HG03571 (cell line): ENCODE data around the gene AUH.

Source experiments
- ATAC-seq: cut with Tn5 transposase; IDR thresholded peaks from one replicate; pipeline ENCODE4 v1.9.1; 2021; ENCODE audit not compliant: unreplicated experiment

The AUH gene

DNA sequence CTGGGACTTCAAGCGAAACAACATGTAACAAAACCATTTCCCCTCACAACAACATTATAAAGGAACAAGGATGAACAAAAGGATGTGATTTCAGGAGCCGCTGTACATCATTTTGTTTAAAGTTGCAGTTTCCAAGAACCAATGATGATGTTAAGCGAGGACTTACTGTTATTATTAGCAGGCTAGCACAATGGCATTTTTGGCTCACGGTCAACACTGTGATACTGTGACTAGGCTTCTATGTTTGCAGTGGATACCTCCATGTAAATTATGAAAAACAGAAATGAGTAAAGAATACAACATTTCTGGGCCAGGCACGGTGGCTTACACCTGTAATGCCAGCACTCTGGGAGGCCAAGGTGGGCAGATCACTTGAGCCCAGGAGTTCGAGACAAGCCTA lies 113.0 kb downstream of the AUH start:
- ATAC-seq: no peak

DNA sequence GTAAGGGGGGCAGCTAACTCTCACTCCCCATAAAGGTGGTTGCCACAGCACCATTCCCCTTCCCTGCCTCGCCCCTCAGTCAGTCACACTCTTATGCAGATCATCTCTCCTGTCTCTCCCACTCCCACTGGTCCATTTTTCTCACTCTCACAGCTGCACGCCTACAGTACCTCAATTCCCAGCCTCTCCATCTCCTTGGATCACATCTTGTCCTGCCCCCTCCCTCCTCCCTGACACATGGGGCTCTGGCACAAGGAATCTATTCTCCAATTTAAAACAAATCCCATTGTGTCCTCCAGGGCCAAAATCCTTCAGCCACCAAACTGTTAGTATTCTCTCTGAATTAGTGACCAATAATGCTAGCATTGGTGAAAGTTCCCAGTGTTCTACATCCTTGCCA lies 114.4 kb downstream of the AUH start:
- ATAC-seq: no peak

DNA sequence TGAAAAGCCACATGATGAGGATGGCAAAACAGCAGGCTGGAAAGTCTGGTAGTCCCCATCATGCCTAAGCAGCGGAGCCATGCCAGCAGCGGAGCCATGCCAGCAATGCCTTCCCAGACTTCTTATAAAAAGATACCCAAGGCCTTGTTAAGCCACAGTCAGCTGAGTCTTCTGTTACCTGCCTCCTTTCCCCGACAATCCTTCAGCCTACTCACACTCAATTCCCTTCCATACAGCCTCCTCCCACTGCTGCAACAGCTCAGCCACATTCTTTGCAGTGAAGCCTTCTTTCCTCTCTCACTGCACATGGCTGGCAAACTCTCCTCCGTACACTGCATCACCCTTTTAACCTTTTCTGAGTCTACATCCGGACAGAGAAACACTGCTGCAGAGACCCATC lies 114.9 kb downstream of the AUH start:
- no peak for ATAC-seq

DNA sequence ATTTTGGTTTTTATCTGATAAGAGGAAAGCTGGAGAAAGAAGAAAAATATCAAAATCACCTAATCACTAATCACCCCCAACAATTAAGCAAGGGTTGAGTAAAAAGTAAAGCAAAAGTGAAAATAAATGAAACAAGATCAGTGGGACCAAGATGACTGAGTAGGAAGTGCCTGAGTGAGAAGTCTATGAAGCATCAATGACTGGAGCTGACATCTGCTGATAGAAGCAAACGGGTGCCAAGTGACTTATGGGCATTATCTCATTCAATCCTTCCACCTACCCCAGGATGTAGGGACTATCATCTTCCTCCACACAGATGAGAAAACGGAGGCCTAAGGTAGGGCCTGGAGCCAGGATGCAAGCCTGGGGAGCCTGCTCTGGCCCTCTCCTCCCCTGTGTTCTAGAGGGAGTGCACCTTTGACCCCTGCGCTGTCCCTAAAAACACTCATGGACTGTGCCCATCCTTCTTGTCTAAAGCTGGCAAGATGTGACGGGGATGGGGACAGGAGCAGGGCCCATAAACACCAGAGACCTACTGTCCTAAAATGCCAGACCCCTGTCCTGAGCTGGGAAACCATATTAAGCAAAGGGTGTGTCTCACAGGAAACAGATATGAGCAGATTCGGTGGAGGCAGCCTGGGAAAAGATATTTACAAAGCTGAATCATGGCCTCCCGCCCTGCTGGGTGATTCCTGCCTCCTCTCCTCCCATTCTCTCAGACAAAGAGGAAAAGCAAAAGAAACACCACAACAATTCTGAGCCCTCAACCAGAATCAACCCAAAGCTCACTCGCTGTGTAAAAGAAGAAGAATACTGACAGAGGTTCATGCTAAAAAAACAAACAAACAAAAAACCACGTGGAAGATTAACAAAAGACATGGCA lies 116.0 kb downstream of the AUH start:
- ATAC-seq: no peak

DNA sequence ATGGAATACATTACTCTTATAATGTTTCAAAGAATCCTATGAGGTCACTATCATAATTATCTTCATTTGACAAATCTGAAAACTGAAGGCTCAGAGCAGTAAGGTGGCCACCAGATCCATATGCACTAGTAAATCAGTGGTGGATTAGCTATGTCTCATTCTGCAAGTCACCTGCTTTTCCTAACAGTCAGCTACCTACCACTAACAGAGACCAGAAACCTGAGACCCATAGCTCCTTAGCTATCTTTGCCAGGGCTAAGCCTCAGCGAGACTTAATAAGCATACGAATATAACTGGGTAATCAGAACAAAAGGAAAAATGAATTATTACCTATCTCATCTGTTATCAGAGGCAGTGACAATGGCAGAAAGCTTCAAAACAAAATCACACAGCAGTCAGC lies 118.7 kb downstream of the AUH start:
- no peak for ATAC-seq

DNA sequence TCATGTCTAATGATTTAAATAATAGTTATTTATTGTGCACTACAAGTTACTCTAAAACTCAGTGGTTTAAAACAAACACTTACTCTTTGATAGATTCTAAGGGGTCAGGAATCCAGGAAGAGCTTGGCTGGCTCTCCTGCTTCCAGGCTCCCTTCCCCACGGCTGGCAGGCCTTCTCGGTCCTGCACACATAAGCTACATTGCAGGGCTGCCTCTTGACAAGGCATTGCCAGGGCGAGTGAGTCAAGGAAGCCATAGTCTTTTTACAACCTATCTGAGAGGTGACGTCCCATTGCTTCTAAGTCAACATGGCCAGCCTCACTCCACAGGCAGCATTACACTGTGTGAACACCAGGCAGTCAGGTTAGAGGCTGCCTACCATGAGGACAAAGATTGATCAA lies 119.8 kb downstream of the AUH start:
- ATAC-seq: no peak

DNA sequence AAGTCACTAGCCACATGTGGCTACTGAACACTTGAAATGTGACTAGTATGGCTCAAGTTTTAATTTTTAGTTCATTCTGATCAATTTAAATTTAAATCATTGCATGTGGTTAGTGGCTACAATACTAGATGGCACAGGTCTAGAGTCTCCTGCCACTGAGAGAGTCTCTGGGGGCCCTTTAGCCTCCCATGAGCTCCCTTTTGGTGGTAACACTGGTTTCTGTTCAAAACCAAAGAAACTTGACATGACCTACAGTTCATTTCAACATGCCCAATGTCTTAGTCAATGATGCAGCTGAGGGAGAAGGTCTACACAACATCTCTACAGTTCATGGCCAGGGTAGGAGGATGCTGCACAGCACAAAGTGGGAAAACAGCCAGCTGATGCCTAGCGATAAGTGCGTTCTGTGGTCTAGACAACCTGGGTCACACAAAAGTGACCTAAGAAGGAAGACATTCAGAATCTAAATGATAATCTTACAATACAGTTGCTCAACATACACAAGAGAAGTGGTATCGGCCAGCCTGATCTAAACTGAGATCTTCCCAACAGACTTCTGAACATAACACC lies 121.0 kb downstream of the AUH start:
- no peak for ATAC-seq

DNA sequence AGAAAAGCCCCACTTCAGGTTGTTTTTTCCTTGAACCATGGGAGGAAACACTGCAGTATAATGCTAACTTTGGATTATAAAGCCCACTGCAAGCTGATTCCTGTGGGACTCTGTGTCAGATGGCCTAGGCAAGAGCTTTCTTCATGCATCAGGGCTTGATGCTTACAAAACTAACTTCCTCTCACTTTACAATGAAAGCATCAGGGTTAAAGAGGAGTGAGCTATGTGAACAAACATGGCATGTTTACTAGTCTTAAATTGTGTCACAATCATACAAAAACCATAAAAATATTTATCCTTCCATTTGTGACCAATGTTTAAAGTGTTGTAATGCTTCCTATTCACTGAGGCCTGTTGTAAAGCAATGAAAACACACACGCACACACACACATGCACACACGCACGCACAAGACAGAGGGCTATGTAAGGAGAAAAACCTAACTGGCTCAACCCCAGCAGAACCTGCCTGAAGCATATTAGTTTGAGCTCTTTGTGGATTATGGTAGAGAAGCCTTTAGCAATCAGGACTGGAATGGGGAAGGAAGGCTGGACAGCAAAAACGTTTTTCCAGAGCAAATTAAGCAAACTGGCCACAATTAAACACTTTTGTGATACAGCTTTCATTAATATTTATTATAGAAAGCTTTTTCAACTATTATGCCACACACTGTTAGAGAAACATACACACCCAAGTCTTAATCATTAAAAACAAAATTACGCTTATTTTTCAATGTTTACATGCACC lies 122.2 kb downstream of the AUH start:
- ATAC-seq: no peak

DNA sequence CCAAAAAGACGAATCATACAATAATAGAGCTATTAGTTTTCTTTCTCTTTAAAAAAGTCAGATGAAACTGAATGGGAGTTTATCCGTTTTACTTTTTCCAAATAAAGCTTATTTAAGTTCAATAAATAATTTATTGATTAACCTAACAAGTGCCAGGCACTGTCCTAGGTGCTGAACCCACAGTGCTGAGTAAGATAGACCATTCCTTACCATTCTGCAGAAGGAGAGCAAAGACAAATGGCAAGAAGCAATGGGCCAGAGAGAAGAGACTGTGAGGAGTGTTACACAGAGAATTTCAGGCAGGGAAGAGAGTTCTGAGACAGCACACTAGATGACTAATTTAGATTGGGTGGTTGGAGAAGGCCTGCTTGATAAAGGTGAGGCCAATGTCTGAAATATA lies 127.2 kb downstream of the AUH start:
- ATAC-seq: no peak

DNA sequence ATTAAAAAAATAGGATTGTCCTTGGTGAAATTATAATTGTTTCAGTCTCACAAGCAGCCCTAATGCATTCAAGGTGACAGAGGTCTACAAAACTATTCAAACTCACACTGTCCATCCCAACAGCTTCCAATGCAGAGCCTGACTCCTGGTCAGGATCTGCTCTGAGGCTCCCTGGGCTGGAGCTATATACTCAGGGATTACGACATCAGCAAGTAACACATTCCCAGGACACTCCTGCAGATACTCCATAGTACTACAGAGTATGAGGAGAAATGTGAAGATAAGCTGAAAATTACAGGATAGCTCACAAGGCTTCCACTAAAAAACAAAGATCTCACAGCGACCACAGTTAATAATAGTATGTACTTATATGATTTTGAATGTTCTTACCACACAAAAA lies 130.1 kb downstream of the AUH start:
- no peak for ATAC-seq

DNA sequence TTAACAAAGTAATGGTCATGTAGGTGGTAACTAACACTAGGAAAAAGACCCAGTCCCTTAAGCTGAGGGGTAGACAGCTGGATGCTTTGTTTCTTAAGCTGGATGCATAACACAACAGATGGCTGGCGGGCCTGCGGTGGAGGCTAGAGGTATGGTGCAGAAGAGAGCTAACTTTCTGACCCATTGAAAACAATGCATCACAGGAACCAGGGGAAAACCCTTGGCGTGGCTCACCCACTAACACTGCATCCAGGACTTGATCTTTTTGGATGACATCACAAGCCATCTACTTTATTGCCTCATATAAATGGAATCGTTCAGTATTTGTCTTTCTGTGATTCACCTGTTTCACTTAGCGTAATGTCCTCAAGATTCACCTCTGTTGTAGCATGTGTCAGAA lies 138.7 kb downstream of the AUH start:
- ATAC-seq: no peak

DNA sequence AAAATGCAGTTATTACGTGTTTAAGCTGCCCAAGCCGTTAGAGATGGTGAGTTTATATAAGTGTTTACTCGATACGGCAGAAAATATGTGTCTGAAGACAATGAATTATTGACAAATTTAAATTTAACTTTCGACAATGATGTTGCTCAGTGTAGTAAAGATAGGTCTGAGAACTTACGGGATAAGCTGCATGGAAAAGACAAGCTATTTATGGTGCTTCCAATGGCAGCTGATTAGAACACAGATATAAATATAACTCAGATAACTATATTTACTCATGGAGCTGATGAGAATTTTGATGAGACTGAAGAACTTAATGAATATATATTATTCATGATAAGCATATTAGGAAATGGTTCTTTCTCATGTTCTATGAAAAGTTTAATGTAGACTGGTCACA lies 139.3 kb downstream of the AUH start:
- no peak for ATAC-seq

DNA sequence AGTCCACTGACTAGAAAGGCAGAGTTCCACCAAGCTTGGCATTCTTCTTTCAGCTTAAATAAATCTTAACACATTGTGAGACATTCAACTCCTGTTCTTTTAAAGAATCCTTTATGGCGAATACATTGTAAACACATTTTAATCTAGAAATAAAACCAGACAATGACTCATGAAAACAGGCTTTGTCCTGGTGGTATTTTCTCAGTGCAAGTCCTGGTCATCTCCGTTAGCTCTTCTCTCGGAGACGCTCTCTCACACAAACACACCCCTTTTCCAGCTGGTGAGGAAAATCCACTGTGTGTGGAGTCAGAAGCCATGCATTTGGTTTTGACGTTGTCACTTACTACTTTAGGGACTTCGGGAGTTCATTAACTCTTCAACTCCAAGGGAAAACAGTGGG lies 140.4 kb downstream of the AUH start:
- no peak for ATAC-seq

DNA sequence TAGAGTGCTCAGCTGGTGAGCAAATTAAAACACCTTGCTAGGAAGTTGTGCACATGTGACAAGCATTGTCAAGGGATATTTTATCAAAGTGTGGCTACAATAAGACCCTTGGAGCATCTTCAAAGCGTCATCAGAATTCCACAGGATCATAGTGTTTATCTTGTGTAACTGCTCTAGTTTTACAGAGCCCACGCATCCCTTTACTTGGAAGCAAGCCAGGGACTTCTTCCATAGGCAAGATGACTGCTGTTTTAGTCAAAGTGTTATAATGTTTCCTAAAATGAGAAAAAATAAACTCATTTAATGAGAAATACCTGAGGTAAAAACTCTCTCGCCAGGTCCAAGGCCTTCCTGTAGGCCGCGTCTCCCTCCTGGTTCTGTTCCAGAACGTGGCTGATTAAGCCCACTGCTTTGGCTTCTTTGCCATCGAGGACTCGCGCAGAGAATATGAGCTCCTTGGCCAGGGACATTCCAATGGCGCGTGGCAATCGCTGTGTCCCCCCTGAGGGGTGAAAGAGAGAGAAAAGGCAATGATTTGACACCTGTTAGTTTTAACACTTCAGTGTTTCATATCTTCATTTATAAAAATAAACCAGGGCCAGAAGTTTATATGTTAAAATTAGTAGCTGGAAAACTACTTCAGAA lies 141.1 kb downstream of the AUH start:
- ATAC-seq: no peak

DNA sequence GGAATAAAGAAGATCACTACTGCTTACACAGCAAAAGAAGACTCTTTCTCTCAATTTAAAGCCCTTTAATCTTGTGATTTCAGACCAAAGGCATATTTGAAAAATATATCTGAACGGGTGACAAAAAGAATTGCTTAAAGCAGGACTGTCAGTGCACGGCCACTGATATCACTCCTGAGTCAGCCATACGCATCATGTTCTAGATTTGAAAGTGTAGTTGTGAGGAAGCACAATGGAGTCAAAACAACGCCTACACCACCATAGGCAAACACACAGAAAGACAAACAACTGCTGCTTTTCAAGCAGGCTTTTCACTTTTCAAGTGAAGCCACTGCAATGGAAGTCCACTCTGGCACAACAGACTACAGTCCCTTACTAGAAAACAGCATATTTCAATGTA lies 141.7 kb downstream of the AUH start:
- no peak for ATAC-seq

DNA sequence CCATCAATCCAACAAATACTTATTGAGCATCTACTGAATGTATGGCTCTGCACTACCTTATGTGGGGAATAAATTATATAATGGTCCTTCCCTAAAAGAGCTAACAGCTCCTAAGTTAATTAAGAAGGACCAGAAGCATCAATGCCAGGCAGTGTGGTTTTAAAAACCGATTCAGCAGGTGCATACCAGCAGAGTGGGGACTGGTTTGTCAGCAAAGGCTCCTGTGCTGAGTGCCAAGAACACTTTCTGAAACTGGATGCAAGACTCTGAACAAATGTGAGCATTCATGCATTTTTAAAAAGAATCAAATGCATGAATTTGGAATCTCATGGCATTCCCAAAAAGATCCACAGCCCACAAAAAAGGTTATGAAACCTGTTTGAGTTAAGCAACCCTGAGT lies 142.2 kb downstream of the AUH start:
- no peak for ATAC-seq

DNA sequence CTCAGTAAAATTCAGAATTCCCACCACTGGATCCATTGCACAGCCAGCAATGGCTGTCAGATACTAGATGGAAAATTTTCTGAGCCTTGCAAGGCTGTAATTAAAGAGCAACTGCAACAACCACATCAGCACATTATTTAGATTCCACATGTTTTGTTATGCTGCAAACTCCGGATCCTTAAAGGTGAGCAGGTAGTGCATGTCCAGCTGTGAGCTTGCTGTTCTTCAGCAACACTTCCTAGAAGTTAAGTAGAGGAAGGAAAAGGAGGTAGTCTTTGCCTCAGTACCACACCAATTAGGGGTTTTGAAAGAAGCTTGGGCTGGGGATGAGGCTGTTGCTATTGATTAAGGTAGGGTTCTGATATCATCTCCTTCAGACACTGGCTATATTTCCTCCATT lies 144.3 kb downstream of the AUH start:
- ATAC-seq: no peak

DNA sequence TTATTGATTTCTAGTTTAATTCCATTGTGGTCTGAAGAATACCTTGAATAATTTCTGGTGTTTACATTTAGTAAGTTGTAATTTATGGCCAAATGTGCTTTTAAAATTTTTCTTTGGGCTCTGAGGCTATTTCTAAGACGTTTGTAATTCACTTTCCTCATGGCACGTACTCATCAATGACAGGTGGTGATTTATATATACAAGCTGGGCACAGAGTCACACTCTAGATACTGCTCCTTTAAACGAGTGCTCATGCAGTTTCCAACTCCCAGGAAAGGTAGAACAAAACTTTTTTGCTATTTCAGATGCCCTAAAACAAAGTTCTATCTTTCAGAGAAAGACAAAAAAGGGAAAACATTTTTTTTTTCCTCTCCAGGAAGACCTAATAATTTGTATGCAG lies 146.9 kb downstream of the AUH start:
- ATAC-seq: no peak

DNA sequence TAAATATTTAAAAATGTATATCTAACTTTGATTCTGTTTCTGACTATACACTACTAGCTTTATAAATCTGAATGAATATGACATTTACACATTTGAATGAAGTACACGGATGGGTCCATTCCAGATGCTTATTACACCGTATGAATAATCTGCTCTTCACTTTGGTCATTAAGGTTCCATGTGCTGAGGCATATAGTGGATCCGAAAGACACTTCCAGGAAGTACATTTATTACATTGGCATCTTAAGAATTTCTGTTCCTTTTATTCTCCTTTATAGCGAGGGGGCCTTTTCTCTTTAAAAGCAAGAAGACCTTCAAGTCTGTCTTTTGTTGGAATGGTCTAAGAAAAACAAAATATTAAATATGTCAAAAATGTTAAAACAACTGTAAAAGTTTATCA lies 147.6 kb downstream of the AUH start:
- ATAC-seq: no peak

DNA sequence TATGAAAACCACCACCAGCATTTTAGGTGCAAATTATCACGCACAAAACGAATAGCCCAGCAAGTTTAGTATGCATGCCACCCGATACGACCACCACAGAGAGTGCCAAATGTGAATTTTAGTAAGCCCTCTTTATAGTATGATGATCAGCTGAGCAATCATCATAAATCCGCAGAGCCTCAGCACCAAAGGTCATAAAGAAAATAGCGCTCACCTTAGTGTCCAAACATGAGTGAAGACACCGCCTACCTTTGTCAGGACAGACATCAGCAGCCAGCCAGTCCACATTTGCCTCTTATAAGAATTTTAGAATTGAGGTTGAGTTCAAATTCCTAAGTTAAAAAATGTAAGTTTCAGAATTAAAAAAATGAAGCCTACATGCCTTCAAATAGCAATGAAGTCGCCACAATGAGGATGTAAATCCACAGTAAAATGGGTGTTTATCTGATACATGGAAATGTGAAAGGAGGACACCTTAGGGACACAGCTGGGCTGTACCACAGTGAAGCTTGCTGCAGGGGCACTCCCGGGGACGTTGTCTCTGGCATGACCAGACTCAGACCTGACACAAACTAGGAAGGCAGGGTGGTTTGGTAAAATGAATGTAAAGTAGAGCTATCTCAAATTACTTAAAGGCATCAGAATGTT lies 149.0 kb downstream of the AUH start:
- ATAC-seq: no peak

DNA sequence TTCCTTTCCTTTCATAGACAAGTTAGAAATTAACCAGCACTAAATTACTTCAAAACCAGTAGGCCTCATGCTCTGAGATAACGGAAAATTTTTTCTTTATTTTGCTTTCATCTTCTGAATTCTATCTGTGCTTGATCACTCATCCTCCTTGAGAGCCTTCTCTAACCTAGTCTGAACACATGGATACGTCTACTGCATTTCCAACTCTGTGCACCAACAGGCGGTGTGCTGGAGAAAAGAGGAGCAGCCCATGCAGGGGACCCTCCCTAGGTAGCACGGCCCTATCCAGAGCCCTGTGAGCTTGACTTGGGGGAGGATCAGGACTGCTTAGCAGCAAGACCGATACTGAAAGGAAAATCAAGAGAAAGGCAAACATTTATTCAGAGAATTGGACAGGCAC lies 149.8 kb downstream of the AUH start:
- ATAC-seq: no peak
